A673 (cell line): ENCODE data around the gene UNC13B. TPM values are rescaled to one million over a fixed set of nuclear protein-coding genes. Genes with fewer than 3 reads are reported as not detected.

ENCODE experiments used
- BruUV-seq: library from RNA; stranded (reverse); fragments of 400-500 nt; replicated peaks from 2 replicates; lab custom pipeline; 2021; lab: Mats Ljungman, UMichigan
- CTCF ChIA-PET: fragments of 300-600 bp; sonication (Branson Sonifier 250); formaldehyde crosslinking; loops from one replicate; lab custom pipeline; 2022; ENCODE audit warnings: antibody characterized with exemption; lab: Charles Lee
- POLR2A ChIA-PET: fragments of 300-600 bp; sonication (Branson Sonifier 250); formaldehyde crosslinking; loops from one replicate; lab custom pipeline; 2022; ENCODE audit warnings: antibody characterized with exemption; ENCODE audit not compliant: low non-redundant PET; lab: Charles Lee
- DNase-seq: peaks from one replicate; pipeline ENCODE4 v3.0.0-alpha.2; 2015; ENCODE audit warnings: low spot score
- H3K27ac ChIP-seq: fragments of 200-600 bp; sonication (generic); 2 replicates; pipeline ENCODE4 v1.5.1; 2016; ENCODE audit warnings: mixed run types, low read depth, mild to moderate bottlenecking, mixed read lengths, antibody characterized with exemption, low read length; ENCODE audit not compliant: poor library complexity, severe bottlenecking
- H3K27me3 ChIP-seq: fragments of 200-600 bp; sonication (generic); replicated peaks from 2 replicates; pipeline ENCODE4 v1.6.1; 2017; ENCODE audit warnings: mixed run types, low read depth, mild to moderate bottlenecking, mixed read lengths, antibody characterized with exemption, low read length; ENCODE audit not compliant: insufficient read depth, poor library complexity
- H3K36me3 ChIP-seq: fragments of 200-600 bp; sonication (generic); 2 replicates; pipeline ENCODE4 v1.6.1; 2016; ENCODE audit warnings: mixed run types, mild to moderate bottlenecking, mixed read lengths, antibody characterized with exemption, low read length; ENCODE audit not compliant: insufficient read depth, poor library complexity, severe bottlenecking
- H3K4me1 ChIP-seq: fragments of 200-600 bp; sonication (generic); 2 replicates; pipeline ENCODE4 v1.6.1; 2017; ENCODE audit warnings: mixed run types, mild to moderate bottlenecking, mixed read lengths, antibody characterized with exemption, low read length; ENCODE audit not compliant: insufficient read depth, poor library complexity, severe bottlenecking
- H3K4me3 ChIP-seq: fragments of 200-600 bp; sonication (generic); 2 replicates; pipeline ENCODE4 v1.5.1; 2016; ENCODE audit warnings: low read depth, mixed run types, mild to moderate bottlenecking, mixed read lengths, low read length; ENCODE audit not compliant: poor library complexity, severe bottlenecking
- H3K9me3 ChIP-seq: fragments of 200-600 bp; sonication (generic); 2 replicates; pipeline ENCODE4 v1.6.1; 2016; ENCODE audit warnings: mixed run types, low read depth, mild to moderate bottlenecking, mixed read lengths, antibody characterized with exemption, low read length; ENCODE audit not compliant: poor library complexity, severe bottlenecking
- EZH2 ChIP-seq: fragments of 200-600 bp; sonication (generic); IDR thresholded peaks from 2 replicates; pipeline ENCODE4 v1.6.1; 2017; ENCODE audit warnings: borderline replicate concordance, low read depth, mild to moderate bottlenecking, mixed read lengths, antibody characterized with exemption, low read length; ENCODE audit not compliant: poor library complexity, severe bottlenecking
- intact Hi-C: fragments of 100-400 bp; cut with micrococcal nuclease; formaldehyde crosslinking; loops from one replicate; pipeline ENCODE4 v1.10.0; 2022; ENCODE audit not compliant: unreplicated experiment
- total RNA-seq: library from RNA; stranded (reverse); gene quantifications from 2 replicates; pipeline ENCODE4 v1.2.3, GENCODE V29; 2021
- TF ChIP-seq, protein P1 (sequence below): fragments of 300-800, 200-600 bp; sonication (generic); conservative IDR thresholded peaks from 2 replicates; pipeline ENCODE4 v1.5.1; 2017; ENCODE audit warnings: low read depth, mild to moderate bottlenecking, antibody characterized with exemption, low read length, moderate library complexity, mixed read lengths

The UNC13B gene
- total RNA-seq, 1 experiment from 2014 or later, result 19.8 TPM

DNA sequence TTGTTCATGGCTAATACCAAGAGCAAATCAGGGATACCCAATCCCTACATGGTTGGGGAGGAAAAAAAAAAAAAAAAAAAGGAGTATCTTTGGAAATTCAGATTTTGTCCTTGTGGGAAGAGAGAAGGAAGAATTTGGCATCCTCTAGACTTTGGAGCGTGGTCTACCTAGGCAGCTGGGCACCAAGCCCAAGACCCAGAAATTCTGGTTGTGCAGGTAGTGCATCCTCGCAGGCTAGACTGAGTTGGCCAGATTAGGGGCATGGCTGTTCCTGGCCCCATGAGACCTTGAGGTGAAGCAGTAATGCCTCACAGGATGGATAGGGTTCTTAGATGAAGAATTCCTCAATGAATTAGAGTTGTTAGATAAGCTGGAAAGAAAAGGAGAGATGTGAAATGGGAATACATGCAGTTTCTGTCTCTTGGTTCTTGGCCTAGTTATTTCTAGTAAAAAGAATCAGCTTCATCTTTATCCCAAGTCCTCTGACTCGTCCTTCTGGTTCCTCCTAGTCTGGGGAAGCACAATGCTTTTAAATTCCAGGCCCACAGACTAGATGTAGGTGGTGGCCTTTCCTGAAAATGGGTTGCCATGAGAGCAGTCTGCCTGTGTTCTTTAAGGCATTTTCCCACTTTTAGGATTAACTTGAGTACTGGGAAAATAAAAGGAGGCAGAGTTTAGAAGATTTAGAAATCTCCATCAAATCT lies 187.6 kb downstream of the UNC13B start:
- DNase-seq, result no peak
- BruUV-seq, result no TSS peak
- no peaks in the 10 kb centered on the region for H3K9me3 ChIP-seq
- CTCF ChIA-PET, result interaction anchor here (0.6 kb wide), 1 partner anchor 175 kb away, joined by 3 read pairs; no protein-coding TSS in a partner anchor
- intact Hi-C loops, result no loop called here
- no peaks in the 10 kb centered on the region for H3K27me3 ChIP-seq
- H3K36me3 ChIP-seq, result no peaks in the 10 kb centered on the region
- H3K4me1 ChIP-seq, result no peaks in the 10 kb centered on the region
- no peak overlapping the region for H3K27ac ChIP-seq
- TF ChIP-seq, protein P1, sequence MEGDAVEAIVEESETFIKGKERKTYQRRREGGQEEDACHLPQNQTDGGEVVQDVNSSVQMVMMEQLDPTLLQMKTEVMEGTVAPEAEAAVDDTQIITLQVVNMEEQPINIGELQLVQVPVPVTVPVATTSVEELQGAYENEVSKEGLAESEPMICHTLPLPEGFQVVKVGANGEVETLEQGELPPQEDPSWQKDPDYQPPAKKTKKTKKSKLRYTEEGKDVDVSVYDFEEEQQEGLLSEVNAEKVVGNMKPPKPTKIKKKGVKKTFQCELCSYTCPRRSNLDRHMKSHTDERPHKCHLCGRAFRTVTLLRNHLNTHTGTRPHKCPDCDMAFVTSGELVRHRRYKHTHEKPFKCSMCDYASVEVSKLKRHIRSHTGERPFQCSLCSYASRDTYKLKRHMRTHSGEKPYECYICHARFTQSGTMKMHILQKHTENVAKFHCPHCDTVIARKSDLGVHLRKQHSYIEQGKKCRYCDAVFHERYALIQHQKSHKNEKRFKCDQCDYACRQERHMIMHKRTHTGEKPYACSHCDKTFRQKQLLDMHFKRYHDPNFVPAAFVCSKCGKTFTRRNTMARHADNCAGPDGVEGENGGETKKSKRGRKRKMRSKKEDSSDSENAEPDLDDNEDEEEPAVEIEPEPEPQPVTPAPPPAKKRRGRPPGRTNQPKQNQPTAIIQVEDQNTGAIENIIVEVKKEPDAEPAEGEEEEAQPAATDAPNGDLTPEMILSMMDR, result no peak
- TF ChIP-seq EZH2, result no peak
- POLR2A ChIA-PET, result no interaction called here
- H3K4me3 ChIP-seq, result no peak overlapping the region

- CTCF ChIA-PET, result no interaction called here
- H3K27me3 ChIP-seq, result no peaks in the 10 kb centered on the region
- no TSS peak for BruUV-seq
- no peak overlapping the region for H3K4me3 ChIP-seq
- no peak for TF ChIP-seq EZH2
- TF ChIP-seq, protein P1, result no peak
- intact Hi-C loops, result no loop called here
- no peaks in the 10 kb centered on the region for H3K4me1 ChIP-seq
- POLR2A ChIA-PET, result no interaction called here
- no peaks in the 10 kb centered on the region for H3K36me3 ChIP-seq
- no peak overlapping the region for H3K27ac ChIP-seq
- no peak for DNase-seq
- no peaks in the 10 kb centered on the region for H3K9me3 ChIP-seq
These were observed 188.4 kb downstream of the UNC13B start for GRCh38 chr9:35350212-35350611.

DNA sequence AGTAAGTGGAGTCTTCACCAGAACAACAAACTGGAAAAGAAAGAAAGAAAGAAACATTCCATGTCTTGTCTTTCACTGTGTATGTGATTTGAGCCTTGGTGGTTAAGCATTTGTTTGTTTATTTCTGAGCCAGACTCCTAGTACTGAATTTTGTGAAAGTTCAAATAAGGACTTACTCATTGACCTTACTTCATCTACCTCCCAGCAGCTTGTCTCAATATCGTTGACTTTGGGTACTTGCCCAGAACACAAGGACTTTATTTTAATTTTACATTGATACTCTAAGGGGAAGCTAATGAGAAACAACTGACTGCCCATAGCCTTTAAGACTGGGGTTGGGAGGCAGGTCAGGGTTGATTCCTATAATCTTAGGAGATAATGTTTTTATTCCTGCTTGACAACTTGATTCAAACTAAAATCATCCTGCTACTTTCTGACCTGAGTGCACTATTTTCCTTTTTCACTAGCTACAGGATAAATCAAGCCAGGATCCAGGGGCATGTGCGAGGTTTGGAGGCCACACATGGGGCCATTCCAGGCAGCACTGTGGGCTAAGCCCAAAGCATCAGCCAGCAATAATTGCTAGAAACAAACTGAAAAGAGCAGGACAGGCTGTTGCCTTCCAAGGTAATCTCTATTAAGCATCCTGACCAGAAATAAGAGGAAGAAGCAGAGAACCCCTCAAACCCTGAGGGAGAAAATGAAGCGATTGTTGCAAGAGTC lies 189.2 kb downstream of the UNC13B start:
- no peak for DNase-seq
- no TSS peak for BruUV-seq
- H3K4me3 ChIP-seq, result no peak overlapping the region
- H3K27ac ChIP-seq, result no peak overlapping the region
- ChIA-PET POLR2A (no interaction called here), CTCF (no interaction called here)
- no peaks in the 10 kb centered on the region for H3K36me3 ChIP-seq
- TF ChIP-seq, protein P1, result no peak
- TF ChIP-seq EZH2, result no peak
- no peaks in the 10 kb centered on the region for H3K4me1 ChIP-seq
- H3K9me3 ChIP-seq, result no peaks in the 10 kb centered on the region
- no peaks in the 10 kb centered on the region for H3K27me3 ChIP-seq
- intact Hi-C loops, result no loop called here
